ENCODE data around the gene AKAP3.

DNA sequence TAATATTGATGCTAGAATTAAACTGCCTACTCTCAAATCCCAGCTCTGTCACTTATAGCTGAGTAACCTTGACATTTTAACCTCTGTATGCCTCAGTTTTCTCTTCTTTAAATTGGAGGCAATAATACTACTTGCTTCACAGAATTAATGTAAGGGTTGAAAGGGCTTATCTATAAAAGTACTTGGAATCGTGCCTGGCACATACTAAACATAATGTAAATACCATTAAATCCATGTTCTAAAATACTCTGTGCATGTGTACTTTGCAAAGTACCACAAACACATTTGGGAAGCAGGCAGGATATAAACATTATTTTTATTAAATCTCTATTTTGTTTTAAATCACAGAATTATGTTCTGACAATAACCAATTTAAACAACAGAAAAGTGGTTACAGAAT is 44.9 kb downstream of the AKAP3 start:
- TF ChIP-seq, protein P1, sequence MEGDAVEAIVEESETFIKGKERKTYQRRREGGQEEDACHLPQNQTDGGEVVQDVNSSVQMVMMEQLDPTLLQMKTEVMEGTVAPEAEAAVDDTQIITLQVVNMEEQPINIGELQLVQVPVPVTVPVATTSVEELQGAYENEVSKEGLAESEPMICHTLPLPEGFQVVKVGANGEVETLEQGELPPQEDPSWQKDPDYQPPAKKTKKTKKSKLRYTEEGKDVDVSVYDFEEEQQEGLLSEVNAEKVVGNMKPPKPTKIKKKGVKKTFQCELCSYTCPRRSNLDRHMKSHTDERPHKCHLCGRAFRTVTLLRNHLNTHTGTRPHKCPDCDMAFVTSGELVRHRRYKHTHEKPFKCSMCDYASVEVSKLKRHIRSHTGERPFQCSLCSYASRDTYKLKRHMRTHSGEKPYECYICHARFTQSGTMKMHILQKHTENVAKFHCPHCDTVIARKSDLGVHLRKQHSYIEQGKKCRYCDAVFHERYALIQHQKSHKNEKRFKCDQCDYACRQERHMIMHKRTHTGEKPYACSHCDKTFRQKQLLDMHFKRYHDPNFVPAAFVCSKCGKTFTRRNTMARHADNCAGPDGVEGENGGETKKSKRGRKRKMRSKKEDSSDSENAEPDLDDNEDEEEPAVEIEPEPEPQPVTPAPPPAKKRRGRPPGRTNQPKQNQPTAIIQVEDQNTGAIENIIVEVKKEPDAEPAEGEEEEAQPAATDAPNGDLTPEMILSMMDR (IDR thresholded peaks at IDR 0.05; ENCODE audit: low read depth, low read length, poor library complexity, severe bottlenecking), result no peak
- no peak for TF ChIP-seq EZH2phosphoT487 (IDR thresholded peaks at IDR 0.05; ENCODE audit: borderline replicate concordance, low read length)

All from DOHH2 (cell line).